Measurements from ENCODE around the gene PRKG1.

Gene PRKG1

GRCh38 chr10:51879238-51879637, 805.0 kb downstream of the PRKG1 start:
- no peak for DNase-seq (ENCODE audit: low spot score)

DNA sequence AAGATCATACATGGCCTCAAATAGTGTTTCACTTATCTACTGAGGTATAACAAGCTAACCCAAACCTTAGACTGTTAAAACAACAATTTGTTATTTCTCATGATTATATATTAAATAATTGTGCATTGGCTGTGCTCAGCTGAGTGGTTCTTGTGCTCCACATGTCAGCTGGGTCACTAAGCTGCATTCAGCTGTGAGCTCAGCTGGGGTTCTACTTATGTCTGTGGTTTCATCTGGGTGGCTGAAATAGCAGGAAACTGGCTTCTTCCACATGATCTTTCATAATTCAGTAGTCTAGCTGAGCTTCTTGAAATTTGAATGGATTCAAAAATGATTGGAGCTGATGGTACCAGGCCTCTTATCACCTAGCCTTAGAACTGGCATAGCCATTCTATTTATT, 806.9 kb downstream of the PRKG1 start:
- no peak for DNase-seq (ENCODE audit: low spot score)

DNA sequence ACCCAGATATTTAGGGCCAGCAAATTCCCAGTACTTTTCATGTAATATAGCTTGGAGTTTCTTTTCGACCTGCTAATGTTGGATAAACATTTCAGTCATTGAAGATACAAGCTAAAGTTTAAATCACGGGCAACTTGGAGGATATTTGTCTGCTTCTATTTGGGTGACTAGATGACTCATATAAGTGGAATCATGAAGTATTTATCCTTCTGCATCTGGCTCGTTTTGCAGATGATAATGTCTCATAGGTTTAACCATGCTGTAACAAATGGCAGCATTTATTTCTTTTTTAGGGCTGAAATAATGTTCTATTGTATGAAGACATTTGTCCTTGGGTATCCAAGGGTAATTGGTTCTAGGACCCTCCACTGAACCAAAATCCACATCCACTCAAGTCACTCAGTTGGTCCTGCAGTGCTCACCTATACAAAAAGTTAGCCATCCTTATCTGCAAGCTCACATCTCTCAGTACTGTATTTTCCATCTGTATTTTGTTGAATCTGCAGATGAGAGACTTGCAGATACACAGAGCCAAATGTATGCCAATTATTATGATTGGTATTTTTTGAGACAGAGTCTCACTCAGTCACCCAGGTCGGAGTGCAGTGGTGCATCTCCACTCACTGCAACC, 812.3 kb downstream of the PRKG1 start:
- no peak for DNase-seq (ENCODE audit: low spot score)

- no peak for DNase-seq (ENCODE audit: low spot score)
Measured at GRCh38 chr10:51888263-51888662, 814.0 kb downstream of the PRKG1 start.

GRCh38 chr10:51892313-51892712, 818.0 kb downstream of the PRKG1 start:
- no peak for DNase-seq (ENCODE audit: low spot score)

GRCh38 chr10:51892965-51893658, 818.8 kb downstream of the PRKG1 start:
- DNase-seq (ENCODE audit: low spot score) = peak; percentile 13

- DNase-seq (ENCODE audit: low spot score) = no peak
Measured at GRCh38 chr10:51894771-51895578, 820.7 kb downstream of the PRKG1 start.

GRCh38 chr10:51896849-51897248, 822.6 kb downstream of the PRKG1 start:
- no peak for DNase-seq (ENCODE audit: low spot score)

DNA sequence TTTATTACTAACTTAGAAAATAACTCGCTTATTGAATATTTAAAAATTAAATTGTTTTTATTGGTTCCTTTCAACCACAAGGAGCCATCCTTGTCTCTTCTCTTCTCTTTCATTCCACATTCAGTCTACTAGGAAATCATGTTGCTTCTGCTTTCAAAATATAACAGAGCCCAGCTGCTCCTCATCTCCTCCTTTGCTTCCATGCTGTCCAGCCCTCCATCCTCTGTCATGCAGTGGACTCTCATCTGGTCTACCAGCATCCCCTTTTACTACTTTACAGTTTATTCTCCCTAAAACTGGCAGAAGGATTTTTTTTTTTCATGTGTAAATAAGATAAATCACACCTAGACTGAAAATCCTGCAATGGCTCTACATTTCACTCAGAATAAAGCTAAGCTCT, 823.3 kb downstream of the PRKG1 start:
- no peak for DNase-seq (ENCODE audit: low spot score)

GRCh38 chr10:51900180-51900579, 825.9 kb downstream of the PRKG1 start:
- no peak for DNase-seq (ENCODE audit: low spot score)

- no peak for DNase-seq (ENCODE audit: low spot score)
Measured at GRCh38 chr10:51903675-51904074, 829.4 kb downstream of the PRKG1 start.

DNA sequence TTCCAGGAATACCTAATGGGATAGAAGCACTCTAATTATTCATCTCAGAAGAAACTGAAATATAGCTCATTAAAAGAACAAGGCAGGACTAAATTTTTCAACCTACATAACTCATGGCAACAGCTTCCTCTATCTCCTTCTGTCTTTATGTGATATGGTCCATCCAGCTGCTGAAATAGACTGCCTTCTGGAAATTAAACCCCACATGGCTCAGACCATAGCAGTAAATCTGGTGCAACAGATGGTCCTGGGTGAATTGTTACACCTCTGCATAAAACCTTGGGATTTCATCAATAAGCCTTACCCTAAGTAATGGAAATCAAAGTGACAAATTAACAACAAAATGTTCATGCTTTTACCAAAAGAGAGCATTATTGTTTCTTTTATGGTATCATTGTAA, 830.7 kb downstream of the PRKG1 start:
- DNase-seq (ENCODE audit: low spot score) = no peak

DNA sequence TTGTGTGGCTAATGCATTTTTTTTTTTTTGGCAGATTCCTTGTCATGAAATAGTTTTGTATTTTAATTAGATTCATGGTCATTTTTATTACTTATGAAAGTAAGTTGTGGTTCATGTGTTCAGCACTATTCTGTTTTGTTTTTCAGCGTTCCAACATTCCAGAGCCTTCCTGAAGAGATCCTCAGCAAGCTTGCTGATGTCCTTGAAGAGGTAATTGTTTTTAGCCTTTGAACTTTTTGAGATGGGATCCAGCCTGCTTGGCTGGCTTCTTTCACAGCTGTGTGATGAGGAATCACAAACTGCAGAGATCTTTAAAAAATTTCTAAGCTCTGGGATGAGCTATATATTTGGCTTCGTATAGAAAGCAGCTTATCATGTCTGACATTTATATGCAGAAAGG, 833.1 kb downstream of the PRKG1 start:
- no peak for DNase-seq (ENCODE audit: low spot score)

DNA sequence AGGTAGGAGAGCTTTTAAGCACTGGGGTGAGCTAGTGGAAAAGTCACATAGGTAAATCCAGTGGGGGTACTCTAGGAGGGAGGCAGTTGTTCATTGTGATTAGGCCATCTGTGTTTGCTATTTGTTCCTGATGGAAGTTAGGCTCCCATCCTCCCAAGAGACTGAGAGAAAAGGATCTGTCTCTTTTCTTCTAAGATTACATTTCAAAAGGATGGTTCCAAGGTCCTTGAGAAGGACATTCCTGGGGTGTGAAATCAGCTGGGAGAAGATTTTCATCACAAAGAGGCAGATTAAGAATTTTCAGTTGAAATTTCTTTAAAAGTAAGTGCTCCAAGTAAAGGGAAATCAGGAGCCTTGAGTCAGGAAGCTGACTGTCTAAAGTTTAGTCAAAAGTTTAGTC, 835.9 kb downstream of the PRKG1 start:
- no peak for DNase-seq (ENCODE audit: low spot score)

DNA sequence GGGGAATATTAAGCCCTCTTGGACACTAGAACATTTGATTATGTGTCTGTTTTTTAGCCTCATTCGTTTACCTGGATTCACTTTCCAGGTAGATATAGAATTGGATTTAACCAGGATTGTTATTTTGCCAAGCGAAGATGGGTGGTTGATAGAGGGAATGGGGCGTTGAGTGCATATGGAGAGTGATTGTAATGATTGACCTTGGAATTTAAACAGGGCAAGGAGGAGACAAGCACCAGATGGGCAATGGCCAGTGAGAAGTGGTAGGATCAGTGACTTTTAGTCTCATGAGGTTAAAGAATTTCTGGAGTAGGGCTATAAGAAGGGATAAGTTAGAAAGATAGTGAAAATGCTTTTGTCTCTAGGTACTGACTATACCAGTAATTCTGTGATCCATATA, 836.3 kb downstream of the PRKG1 start:
- no peak for DNase-seq (ENCODE audit: low spot score)

GRCh38 chr10:51911723-51912122, 837.4 kb downstream of the PRKG1 start:
- no peak for DNase-seq (ENCODE audit: low spot score)

DNA sequence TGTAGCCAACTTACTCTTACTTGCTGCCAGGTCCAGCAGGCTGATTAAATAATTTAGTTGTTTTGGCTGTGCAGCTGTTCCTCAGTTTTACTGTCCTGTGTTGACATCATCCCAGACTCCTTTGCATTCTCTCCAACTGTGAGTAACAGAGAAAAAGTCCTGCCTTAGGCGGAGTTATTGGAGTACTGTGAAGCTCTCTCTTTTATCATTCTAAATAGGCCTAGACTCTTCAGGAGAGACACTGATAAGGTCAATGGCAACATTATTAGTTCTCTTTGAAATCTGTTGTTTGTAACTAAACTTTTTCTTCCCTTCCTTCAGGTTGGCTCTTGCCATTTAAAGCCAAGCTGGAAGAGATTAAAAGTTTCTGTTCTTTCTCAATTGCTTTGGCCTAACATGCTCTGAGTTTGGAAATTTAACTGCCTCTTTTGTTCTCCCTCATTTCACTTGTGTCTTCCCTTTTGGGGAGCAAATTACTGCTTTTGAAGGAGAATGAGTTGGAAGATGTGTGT, 840.8 kb downstream of the PRKG1 start:
- no peak for DNase-seq (ENCODE audit: low spot score)

- DNase-seq (ENCODE audit: low spot score) = no peak
Measured at GRCh38 chr10:51918440-51918839, 844.2 kb downstream of the PRKG1 start.

DNA sequence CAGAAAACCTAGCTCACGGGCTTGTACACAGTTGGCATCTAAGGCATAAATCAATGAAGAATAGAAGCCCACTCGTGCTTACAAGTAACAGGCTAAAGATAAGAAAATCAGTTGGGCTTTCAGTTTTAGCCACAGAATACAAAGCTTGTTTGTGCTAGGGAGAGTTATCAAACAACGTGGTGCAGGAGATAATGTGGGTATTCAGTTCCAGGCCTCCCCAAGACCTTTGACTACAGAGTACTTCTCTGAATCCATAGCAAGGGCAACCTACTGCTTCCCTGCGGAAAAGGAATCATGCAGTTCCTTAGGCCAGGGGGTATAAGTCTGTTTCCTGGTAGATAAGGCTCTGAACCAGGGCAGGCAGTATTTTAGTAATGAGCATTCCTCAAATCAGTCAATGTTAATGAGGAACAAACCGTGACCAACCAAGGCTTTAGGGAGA, 844.6 kb downstream of the PRKG1 start:
- no peak for DNase-seq (ENCODE audit: low spot score)

DNA sequence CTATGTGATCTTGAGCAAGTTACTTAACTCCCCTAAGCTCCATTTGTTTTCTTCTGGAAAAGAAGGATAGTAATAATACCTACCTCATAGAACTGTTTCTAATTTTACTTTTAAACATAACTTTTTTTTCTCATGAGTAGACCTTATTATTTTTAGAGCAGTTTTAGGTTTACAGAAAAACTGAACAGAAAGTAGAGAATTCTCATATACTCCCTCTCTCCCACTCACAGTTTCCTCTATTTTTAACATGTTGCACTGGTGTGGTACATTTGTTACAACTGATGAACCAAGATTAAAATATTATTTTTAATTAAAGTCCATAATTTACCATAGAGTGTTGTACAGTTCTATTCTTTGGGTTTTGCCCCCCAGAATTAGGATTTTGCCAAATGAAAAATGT, 846.4 kb downstream of the PRKG1 start:
- no peak for DNase-seq (ENCODE audit: low spot score)

DNA sequence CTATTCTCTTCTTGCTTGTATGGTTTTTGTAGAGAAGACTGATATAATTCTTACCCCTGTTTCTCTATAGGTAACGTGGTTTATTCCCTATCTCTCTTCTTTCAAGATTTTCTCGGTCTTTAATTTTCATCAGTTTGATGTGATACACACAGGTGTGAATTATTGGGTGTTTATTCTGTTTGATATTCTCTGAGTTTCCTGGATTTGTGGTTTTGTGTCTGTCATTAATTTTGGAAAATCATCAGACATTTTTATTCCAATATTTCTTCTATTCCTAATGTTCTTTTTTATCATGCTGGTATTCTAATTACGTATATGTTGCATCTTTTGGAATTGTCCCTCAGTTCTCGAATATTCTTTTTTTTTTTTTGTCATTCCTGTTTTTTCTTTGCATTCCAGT, 850.1 kb downstream of the PRKG1 start:
- DNase-seq (ENCODE audit: low spot score) = no peak

DNA sequence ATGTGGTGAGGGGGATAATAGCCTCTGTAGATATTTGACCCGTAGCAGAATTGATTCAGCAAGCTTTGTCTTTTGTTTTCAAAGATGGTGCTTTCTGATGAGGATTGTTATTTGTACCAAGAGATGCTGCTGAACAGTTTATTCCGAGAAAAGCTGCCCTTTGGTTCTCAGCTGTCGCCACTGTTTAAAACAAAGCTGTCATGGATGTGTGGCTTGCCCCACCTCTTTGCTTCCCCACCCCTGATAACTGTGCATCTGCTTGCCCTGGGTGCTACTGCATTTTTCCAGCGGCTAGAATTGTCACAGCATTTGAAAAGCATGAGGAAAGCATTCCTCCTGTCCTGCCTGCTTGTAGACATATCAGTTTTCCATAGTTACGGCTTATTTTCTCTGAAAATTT, 852.0 kb downstream of the PRKG1 start:
- no peak for DNase-seq (ENCODE audit: low spot score)

- DNase-seq (ENCODE audit: low spot score) = no peak
Measured at GRCh38 chr10:51928162-51928561, 853.9 kb downstream of the PRKG1 start.
